Endodermal cell (in vitro differentiated cells): ENCODE results near the gene TMOD1. TPM values are rescaled to one million over a fixed set of nuclear protein-coding genes. Genes with fewer than 3 reads are reported as not detected.

ENCODE experiments used
- DNase-seq: peaks from one replicate; pipeline ENCODE4 v3.0.0-alpha.2; 2017
- H3K27ac ChIP-seq: 2 replicates; pipeline ENCODE4 v1.5.1; 2013; ENCODE audit warnings: mild to moderate bottlenecking, low read depth, low read length, moderate library complexity
- H3K27me3 ChIP-seq: 2 replicates; pipeline ENCODE4 v1.6.1; 2013; ENCODE audit warnings: mild to moderate bottlenecking, low read length, moderate library complexity; ENCODE audit not compliant: insufficient read depth, control insufficient read depth, poor library complexity, severe bottlenecking
- H3K36me3 ChIP-seq: 2 replicates; pipeline ENCODE4 v1.7.0; 2013; ENCODE audit warnings: mild to moderate bottlenecking, low read length, moderate library complexity; ENCODE audit not compliant: control insufficient read depth, insufficient read depth
- H3K4me1 ChIP-seq: one replicate; pipeline ENCODE4 v1.7.0; 2013; ENCODE audit warnings: low read length; ENCODE audit not compliant: control insufficient read depth, insufficient read depth
- H3K4me3 ChIP-seq: 2 replicates; pipeline ENCODE4 v1.5.1; 2013; ENCODE audit warnings: mild to moderate bottlenecking, low read length, moderate library complexity
- H3K9ac ChIP-seq: 2 replicates; pipeline ENCODE4 v1.6.1; 2013; ENCODE audit warnings: mild to moderate bottlenecking, low read length, moderate library complexity; ENCODE audit not compliant: poor library complexity, severe bottlenecking; ENCODE audit errors: extremely low read depth
- H3K9me3 ChIP-seq: 2 replicates; pipeline ENCODE4 v1.6.1; 2013; ENCODE audit warnings: mild to moderate bottlenecking, low read length, moderate library complexity; ENCODE audit not compliant: control insufficient read depth
- H3K27ac Mint-ChIP-seq: 2 replicates; pipeline ENCODE4 v1.8.0; 2020; ENCODE audit warnings: mixed read lengths
- H3K27me3 Mint-ChIP-seq: 2 replicates; pipeline ENCODE4 v1.8.0; 2021; ENCODE audit warnings: mild to moderate bottlenecking, mixed read lengths; ENCODE audit not compliant: insufficient read depth
- H3K36me3 Mint-ChIP-seq: 2 replicates; pipeline ENCODE4 v1.8.0; 2020; ENCODE audit warnings: low read depth, mixed read lengths
- H3K4me1 Mint-ChIP-seq: 2 replicates; pipeline ENCODE4 v1.8.0; 2020; ENCODE audit warnings: mixed read lengths
- H3K4me3 Mint-ChIP-seq: 2 replicates; pipeline ENCODE4 v1.8.0; 2020; ENCODE audit warnings: mild to moderate bottlenecking, moderate library complexity, mixed read lengths
- H3K9me3 Mint-ChIP-seq: 2 replicates; pipeline ENCODE4 v1.8.0; 2020; ENCODE audit warnings: mild to moderate bottlenecking, mixed read lengths
- CTCF ChIP-seq: fragments of 200-600 bp; sonication (generic); conservative IDR thresholded peaks from 2 replicates; pipeline ENCODE4 v1.5.0; 2021; ENCODE audit warnings: antibody characterized with exemption, mild to moderate bottlenecking
- WGBS, 2 experiments: methylation state at CpG; one replicate each; pipeline versions ENCODE4 v1.1.5 to v1.1.7; 2013; ENCODE audit warnings: missing lambda C conversion rate in 2 of 2, mixed read lengths in 1 of 2; ENCODE audit not compliant: insufficient coverage in 1 of 2, insufficient read length in 1 of 2; 5-methylcytosine and 5-hydroxymethylcytosine counted together
- total RNA-seq, 2 donors: library from RNA; stranded (reverse); fragmentation: NEBNext Ultra II Directional in 1 of 2; extraction: Animal tissue kit (Norgen Biotek cat#: 25700) in 1 of 2; gene quantifications; 2 replicates in 1 of 2; 3 replicates in 1 of 2; pipeline ENCODE4 v1.2.1, GENCODE V29; 2021

TMOD1 gene
- total RNA-seq, 2 donors from 2014 or later, result 3.6 to 7.1 TPM

GRCh38 chr9:97545486-97545885 is 44.0 kb downstream of the TMOD1 start:
- no peaks in the 10 kb centered on the region for H3K4me1 ChIP-seq
- H3K36me3 Mint-ChIP-seq, result peaks cover 12% of the 10 kb centered on the region

DNA sequence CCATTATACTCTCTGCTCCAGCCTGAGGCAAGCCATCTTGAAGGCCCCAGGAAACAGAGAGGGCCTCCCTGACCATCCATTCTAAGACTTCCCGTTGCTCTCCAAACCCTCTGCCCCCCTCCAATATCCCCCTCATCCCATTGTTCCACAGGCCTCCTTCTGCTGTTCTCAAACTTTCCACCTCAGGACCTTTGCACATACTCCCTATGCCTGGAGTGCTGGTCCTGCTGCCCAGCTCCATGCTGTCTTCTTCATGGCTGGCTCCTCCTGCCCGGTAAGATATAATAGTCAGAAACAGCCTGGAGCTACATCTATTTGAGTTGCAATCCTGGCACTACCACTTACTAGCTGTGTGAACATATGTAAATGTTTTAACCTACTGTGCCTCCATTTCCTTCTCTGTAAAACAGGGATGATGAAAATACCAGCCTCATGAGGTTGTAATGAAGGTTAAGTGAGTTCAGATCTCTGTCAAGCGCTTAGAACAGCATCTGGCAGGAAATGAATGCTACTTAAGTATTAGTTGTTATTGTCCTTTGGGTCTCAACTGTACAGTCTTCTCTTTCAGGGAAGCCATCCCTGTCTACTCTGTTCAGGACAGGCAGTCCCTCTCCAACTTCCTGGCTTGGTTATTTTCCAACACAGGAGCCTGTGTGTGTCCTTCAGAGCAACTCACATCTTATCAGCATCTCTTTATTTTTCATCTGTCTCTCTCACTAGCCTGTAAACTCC is 45.8 kb downstream of the TMOD1 start:
- no peak for DNase-seq
- H3K36me3 ChIP-seq, result no peaks in the 10 kb centered on the region
- no peaks in the 10 kb centered on the region for H3K9me3 ChIP-seq
- Mint-ChIP-seq H3K36me3 (peaks cover 12% of the 10 kb centered on the region), H3K4me1 (peaks cover 8% of the 10 kb centered on the region), H3K9me3 (no peaks in the 10 kb centered on the region), H3K27me3 (no peaks in the 10 kb centered on the region), H3K27ac (no peak overlapping the region), H3K4me3 (no peak overlapping the region)
- H3K4me3 ChIP-seq, result no peak overlapping the region
- no peaks in the 10 kb centered on the region for H3K4me1 ChIP-seq
- WGBS, 2 experiments, result 88 to 94% methylated on average over 1 to 3 of the region's 3 CpGs
- TF ChIP-seq CTCF, result no peak
- H3K9ac ChIP-seq, result no peak overlapping the region
- H3K27me3 ChIP-seq, result no peaks in the 10 kb centered on the region
- no peak overlapping the region for H3K27ac ChIP-seq

More at GRCh38 chr9:97545486-97545885, 44.0 kb downstream of the TMOD1 start:
- no peak for DNase-seq
- Histone ChIP-seq H3K9me3 (no peaks in the 10 kb centered on the region), H3K27me3 (no peaks in the 10 kb centered on the region), H3K9ac (no peak overlapping the region), H3K36me3 (no peaks in the 10 kb centered on the region), H3K4me3 (no peak overlapping the region), H3K27ac (no peak overlapping the region)
- H3K4me3 Mint-ChIP-seq, result no peak overlapping the region
- no peaks in the 10 kb centered on the region for H3K9me3 Mint-ChIP-seq
- peaks cover 8% of the 10 kb centered on the region for H3K4me1 Mint-ChIP-seq
- TF ChIP-seq CTCF, result no peak
- H3K27ac Mint-ChIP-seq, result no peak overlapping the region
- H3K27me3 Mint-ChIP-seq, result no peaks in the 10 kb centered on the region
- WGBS, 2 experiments, result 69 to 77% methylated on average over 7 to 8 of the region's 8 CpGs

DNA sequence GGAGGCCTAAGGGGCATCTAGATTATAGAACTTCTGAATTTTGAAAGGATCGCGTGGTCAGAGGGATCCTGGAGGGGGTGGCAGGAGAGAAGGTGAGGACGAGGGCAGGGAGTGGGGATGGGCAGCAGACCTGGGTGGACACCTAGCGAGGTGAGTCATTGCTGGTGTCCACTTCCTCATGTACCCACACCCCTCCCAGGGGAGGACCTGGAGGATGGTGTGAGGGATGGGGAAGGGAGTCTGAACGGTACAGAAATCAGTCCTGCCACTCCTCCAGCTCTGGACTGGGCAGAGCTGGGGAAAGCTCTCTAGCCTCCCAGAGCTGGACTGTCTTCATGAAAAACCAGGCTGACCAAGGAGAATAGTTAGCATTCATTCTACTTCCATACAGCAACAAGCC is 46.9 kb downstream of the TMOD1 start:
- H3K9ac ChIP-seq, result no peak overlapping the region
- Mint-ChIP-seq H3K9me3 (no peaks in the 10 kb centered on the region), H3K4me1 (peaks cover 6% of the 10 kb centered on the region), H3K27me3 (no peaks in the 10 kb centered on the region), H3K4me3 (no peak overlapping the region), H3K36me3 (peaks cover 12% of the 10 kb centered on the region), H3K27ac (no peak overlapping the region)
- no peaks in the 10 kb centered on the region for H3K9me3 ChIP-seq
- no peaks in the 10 kb centered on the region for H3K27me3 ChIP-seq
- no peak overlapping the region for H3K27ac ChIP-seq
- no peak for TF ChIP-seq CTCF
- no peak overlapping the region for H3K4me3 ChIP-seq
- H3K4me1 ChIP-seq, result no peaks in the 10 kb centered on the region
- H3K36me3 ChIP-seq, result peaks cover 5% of the 10 kb centered on the region
- DNase-seq, result no peak
- WGBS, 2 experiments, result 92% methylated on average over 4 of the region's 5 CpGs; no CpG with 5 or more reads in 1 of the 2 experiments
